HG03439 (cell line): ENCODE results near the gene GNAS-AS1.

Source experiments
- ATAC-seq: cut with Tn5 transposase; IDR thresholded peaks from one replicate; pipeline ENCODE4 v1.9.1; 2021; ENCODE audit warnings: mild to moderate bottlenecking, moderate library complexity; ENCODE audit not compliant: unreplicated experiment

Gene GNAS-AS1

GRCh38 chr20:58787211-58788005 is 63.3 kb downstream of the GNAS-AS1 start:
- ATAC-seq: no peak

- no peak for ATAC-seq
Observed at GRCh38 chr20:58784321-58785074, 66.2 kb downstream of the GNAS-AS1 start.

- no peak for ATAC-seq
Observed at GRCh38 chr20:58783511-58784011, 67.1 kb downstream of the GNAS-AS1 start.

GRCh38 chr20:58781138-58781537 is 69.6 kb downstream of the GNAS-AS1 start:
- no peak for ATAC-seq

- no peak for ATAC-seq
Observed at GRCh38 chr20:58778760-58779159, 71.9 kb downstream of the GNAS-AS1 start.

GRCh38 chr20:58777657-58778056 is 73.0 kb downstream of the GNAS-AS1 start:
- no peak for ATAC-seq

- ATAC-seq: no peak
Observed at GRCh38 chr20:58776109-58776508, 74.6 kb downstream of the GNAS-AS1 start.

- no peak for ATAC-seq
Observed at GRCh38 chr20:58775371-58775770, 75.3 kb downstream of the GNAS-AS1 start.

GRCh38 chr20:58774667-58775263 is 75.9 kb downstream of the GNAS-AS1 start:
- ATAC-seq: no peak

- ATAC-seq: no peak
Observed at GRCh38 chr20:58774214-58774613, 76.5 kb downstream of the GNAS-AS1 start.

GRCh38 chr20:58772786-58773185 is 77.9 kb downstream of the GNAS-AS1 start:
- no peak for ATAC-seq
